ENCODE results near the gene TRUB1.
"Not testable (repeated sequence)": the region's sequence is repeated elsewhere in the genome, so short reads cannot be mapped to it uniquely, and the experiment has no call there.

TRUB1 gene

GRCh38 chr10:114925587-114926586 is 12.1 kb upstream of the TRUB1 start:
- FAIRE-seq = no peak

DNA sequence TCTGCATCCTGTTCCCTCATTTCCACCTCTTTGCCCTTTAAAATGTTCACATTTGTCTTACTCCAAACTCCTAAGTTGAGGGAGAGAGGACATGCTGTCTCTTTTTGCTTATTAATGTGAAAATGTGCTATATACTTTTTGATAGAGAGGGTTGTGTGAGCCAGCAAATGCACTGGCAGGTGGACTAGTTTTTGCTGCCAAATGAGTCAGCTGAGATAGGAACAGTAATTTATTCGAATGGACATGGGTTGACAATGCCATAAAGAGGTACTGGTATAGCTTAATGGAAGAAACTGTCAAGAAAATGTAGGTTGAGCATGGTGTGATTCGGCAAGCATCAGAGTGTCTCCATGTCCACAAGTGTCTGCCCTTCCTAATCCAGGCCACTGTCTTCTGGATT is 9.2 kb upstream of the TRUB1 start:
- FAIRE-seq = no peak

GRCh38 chr10:114930320-114930719 is 7.7 kb upstream of the TRUB1 start:
- FAIRE-seq = no peak

- no peak for FAIRE-seq
These were observed 6.8 kb upstream of the TRUB1 start for GRCh38 chr10:114931072-114931679.

- FAIRE-seq = no peak
These were observed 5.8 kb upstream of the TRUB1 start for GRCh38 chr10:114932225-114932624.

DNA sequence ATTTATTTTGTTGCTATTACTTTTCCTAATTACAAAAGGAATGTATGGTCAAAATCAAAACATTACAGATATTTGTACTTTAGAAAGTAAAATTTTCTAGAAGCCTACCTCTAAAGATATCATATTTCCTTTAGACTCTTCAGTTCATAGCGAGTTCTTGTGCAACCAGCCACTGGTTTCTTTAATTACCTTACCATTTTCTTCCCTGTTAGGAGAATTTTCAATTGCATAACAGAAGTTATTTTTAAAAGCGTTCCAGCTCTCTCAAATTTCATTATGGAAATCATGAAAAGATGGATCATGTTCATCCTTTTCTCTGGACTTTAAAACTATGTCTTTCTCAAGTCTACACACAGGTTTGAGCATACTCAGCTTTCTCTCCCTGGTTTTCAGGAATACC is 5.0 kb upstream of the TRUB1 start:
- FAIRE-seq = no peak

- no peak for FAIRE-seq
These were observed 4.4 kb upstream of the TRUB1 start for GRCh38 chr10:114933588-114933987.

- not testable (repeated sequence) for FAIRE-seq
These were observed 4.0 kb upstream of the TRUB1 start for GRCh38 chr10:114933995-114934394.

DNA sequence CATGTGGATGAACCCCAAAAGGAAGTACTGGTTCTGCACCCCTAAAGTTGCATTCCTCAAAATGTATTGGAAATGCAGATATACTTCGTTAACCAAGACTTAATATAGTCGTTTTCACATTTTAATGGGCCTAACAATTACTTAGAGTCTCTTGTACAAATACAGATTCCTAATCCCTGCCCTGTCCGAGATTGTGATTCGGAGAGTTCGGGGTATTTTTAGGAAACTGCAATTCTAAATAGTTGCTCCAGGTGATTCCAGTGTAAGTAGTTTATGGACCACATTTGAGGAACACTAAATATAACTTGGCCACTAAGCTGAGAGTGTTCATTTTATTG is 830 bp downstream of the TRUB1 start:
- no peak for FAIRE-seq

DNA sequence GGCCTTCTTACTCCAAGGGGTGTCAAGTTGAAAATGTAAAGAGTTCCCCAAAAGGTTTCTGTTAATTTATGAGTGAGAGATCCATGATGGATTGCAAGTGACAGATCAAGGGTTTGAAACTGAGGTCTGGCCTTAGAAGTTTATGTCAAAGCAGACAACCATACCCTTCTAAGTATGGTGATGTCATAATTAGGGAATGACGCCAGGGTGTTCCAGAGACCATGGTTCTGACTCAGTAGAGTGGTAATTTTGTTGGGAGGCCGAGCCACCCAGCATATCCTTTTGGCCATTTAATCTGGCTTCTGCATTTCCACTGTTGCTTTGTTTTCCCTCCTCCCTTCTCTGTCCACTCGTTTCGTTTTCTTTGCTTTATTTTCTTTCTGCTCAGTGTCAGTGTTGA is 2.7 kb downstream of the TRUB1 start:
- no peak for FAIRE-seq

- FAIRE-seq = no peak
These were observed 5.0 kb downstream of the TRUB1 start for GRCh38 chr10:114943000-114943399.

DNA sequence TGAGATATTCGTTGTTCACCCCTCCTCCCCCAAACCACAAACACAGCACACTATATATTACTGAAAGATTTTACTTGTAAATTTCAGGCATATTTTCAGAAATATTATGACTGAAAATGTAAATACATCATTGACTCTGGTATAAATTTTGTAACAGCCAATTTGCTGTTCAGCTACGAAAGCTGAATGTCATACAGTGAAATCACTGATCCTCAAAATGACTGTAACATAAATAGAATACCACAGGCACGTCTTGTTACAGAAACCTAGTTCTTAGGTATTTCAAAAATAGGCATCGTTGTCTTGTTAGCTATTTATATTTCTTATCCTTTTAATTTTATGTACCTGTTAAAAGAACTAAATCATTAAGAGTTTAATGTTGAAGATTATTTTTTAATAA is 15.1 kb downstream of the TRUB1 start:
- FAIRE-seq = peak; percentile 82

- no peak for FAIRE-seq
These were observed 18.0 kb downstream of the TRUB1 start for GRCh38 chr10:114955984-114956383.

- FAIRE-seq = no peak
These were observed 18.5 kb downstream of the TRUB1 start for GRCh38 chr10:114956466-114956865.

- no peak for FAIRE-seq
These were observed 19.1 kb downstream of the TRUB1 start for GRCh38 chr10:114957122-114957521.

DNA sequence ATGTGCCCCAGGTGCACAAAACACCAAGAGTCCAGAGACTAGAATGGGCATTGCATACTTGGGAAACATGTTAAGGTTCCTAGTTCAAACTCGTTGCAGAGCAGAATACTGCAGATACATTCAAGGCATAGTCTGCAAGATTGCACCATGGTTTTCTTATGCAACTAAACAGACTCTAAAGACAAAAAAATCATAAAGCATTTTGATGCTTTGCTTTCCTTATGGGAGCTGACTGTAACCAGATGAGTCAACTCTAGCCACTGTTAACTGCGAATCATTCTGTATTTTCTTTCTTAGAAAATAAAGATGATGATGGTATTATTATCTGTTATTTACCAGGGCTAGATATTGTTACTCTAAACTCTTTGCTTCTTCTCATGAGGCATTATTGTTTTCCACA is 19.7 kb downstream of the TRUB1 start:
- no peak for FAIRE-seq

DNA sequence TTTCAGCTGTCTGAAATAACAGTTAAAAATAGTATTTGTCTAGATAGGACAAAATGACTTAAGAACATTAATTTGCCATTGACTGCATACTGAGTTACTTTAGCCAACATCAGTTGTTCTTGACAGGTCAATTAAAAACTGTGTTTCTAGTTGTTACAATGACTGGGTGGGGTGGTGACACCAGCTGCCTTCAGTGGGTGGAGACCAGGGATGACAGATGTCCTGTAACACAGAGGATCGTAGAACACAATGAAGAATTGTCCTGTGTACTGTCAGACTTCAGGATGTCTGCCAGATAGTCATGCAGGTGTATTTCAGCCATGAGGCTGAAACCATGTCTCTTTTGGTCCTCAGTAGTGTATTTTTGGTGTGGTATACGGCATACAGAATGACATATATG is 24.4 kb downstream of the TRUB1 start:
- FAIRE-seq = no peak

DNA sequence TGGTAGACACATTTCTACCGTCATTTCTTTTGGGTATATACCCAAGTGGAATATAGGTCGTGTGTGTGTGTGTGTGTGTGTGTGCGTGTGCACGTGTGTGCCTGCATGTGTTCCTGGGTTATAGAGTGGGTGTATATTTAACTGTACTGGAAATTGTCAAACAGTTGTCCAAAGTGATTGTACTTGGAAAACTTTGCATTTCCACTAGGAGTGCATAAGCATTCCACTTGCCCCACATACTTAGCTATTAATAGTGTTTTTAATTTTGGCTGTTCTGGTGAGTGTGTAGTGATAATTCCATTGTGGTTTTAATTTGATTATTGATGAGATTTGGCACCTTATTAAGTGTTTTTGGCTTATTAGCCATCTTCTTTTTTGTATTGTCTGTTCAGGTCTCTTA is 25.9 kb downstream of the TRUB1 start:
- no peak for FAIRE-seq

- FAIRE-seq = no peak
These were observed 29.1 kb downstream of the TRUB1 start for GRCh38 chr10:114967071-114967470.

DNA sequence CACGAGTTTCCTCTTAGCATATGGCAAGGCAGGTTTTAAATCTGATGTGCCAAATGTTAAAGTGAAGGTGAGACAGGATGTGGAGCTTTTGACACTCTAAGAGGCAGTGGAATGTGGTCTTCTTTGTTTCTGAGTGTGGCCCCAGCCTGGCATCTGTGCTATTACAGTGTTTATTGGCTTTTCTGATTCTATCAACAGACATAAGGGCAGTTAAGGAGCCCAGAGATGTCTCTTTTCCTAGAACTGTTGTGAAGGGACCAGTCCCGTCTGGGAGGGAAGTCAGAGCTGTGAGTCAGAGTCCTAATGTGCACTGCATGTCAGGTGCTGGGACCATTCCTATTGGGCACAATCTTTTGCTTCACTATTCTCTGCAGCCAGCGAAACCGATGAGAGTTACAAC is 32.5 kb downstream of the TRUB1 start:
- no peak for FAIRE-seq

GRCh38 chr10:114973306-114973705 is 35.3 kb downstream of the TRUB1 start:
- FAIRE-seq = no peak

DNA sequence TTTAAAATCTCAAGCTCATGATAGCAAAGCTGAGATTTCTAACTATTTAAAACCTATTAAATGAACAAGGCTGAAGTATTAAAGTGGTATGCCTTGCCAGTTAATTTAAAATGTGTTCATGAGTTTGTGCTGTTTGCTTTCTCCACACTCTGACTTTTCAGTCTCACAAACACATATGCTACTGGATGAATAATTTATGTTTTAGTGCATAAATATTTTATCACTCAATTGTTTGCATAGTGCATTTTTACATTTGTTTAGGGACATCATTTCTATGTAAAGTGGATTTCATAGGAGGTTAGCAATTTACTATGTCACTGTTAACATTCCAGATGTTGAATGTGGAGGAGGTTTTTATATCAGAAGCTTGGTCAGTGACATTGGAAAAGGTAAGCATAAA is 36.0 kb downstream of the TRUB1 start:
- no peak for FAIRE-seq

GRCh38 chr10:114974625-114975024 is 36.6 kb downstream of the TRUB1 start:
- no peak for FAIRE-seq

DNA sequence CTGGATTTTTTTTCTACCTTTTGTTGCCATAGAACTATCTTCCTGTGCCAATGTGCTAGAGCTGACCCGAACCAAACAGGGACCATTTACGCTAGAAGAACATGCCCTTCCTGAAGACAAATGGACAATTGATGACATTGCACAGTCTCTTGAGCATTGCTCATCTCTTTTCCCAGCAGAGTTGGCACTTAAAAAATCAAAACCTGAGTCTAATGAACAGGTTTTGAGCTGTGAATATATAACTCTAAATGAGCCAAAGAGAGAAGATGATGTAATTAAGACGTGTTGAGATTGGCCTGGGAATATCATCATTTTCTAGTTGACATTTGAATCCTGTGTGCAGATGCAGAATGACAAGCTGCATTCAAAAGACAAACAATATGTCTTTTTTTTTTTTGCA is 37.1 kb downstream of the TRUB1 start:
- no peak for FAIRE-seq

All from endometrium (tissue), 2 donors.